HEK293 (cell line): ENCODE measurements around the gene PELI3.

ENCODE experiments used
- CTCF ChIA-PET: fragments of 350-600 bp; formaldehyde crosslinking; extraction: SDS; loops from one replicate; lab custom pipeline; 2021; ENCODE audit warnings: antibody characterized with exemption; lab: Yijun Ruan, JAX
- POLR2A ChIA-PET: fragments of 300-600 bp; formaldehyde crosslinking; extraction: SDS; loops from one replicate; lab custom pipeline; 2020; ENCODE audit warnings: antibody characterized with exemption, inconsistent platforms; lab: Yijun Ruan, JAX
- H3K27ac ChIP-seq: fragments of 200-500 bp; sonication (Bioruptor generic); 2 replicates; pipeline ENCODE4 v1.5.1; 2014; ENCODE audit warnings: low read depth, low read length, control low read depth, inconsistent platforms; ENCODE audit errors: extremely low read depth
- H3K36me3 ChIP-seq, 2 experiments: fragments of 200-500 bp in 1 of 2; sonication (Bioruptor generic) in 1 of 2; 1 replicate in 1 of 2; 2 replicates in 1 of 2; pipeline ENCODE4 v1.5.1; 2014 to 2017; ENCODE audit warnings: inconsistent platforms in 2 of 2, low read length in 2 of 2; ENCODE audit not compliant: control insufficient read depth in 2 of 2, insufficient read depth in 1 of 2
- H3K4me1 ChIP-seq: fragments of 200-500 bp; sonication (Bioruptor generic); 2 replicates; pipeline ENCODE4 v1.5.1; 2014; ENCODE audit warnings: mild to moderate bottlenecking, low read length, inconsistent platforms; ENCODE audit not compliant: control insufficient read depth, insufficient read depth
- H3K4me3 ChIP-seq: 2 replicates; pipeline ENCODE4 v1.5.1; 2011; ENCODE audit warnings: low read depth, mild to moderate bottlenecking, control low read depth, low read length, moderate library complexity
- H3K9me3 ChIP-seq: fragments of 200-500 bp; sonication (Bioruptor generic); 2 replicates; pipeline ENCODE4 v1.5.1; 2014; ENCODE audit warnings: low read depth, low read length, inconsistent platforms; ENCODE audit not compliant: control insufficient read depth, insufficient read depth
- GLIS2 ChIP-seq: fragments of 450-650 bp; formaldehyde crosslinking; IDR thresholded peaks from 2 replicates; pipeline ENCODE4 v1.5.1; 2016; ENCODE audit warnings: missing biosample characterization, missing genetic modification characterization
- PRDM2 ChIP-seq: fragments of 450-650 bp; formaldehyde crosslinking; IDR thresholded peaks from 2 replicates; pipeline ENCODE4 v1.5.1; 2016; ENCODE audit warnings: missing biosample characterization, missing genetic modification characterization, borderline replicate concordance
- REPIN1 ChIP-seq: fragments of 450-650 bp; formaldehyde crosslinking; IDR thresholded peaks from 2 replicates; pipeline ENCODE4 v1.5.1; 2017; ENCODE audit warnings: missing biosample characterization, missing genetic modification characterization, low read depth
- SCRT2 ChIP-seq: fragments of 450-650 bp; formaldehyde crosslinking; IDR thresholded peaks from 2 replicates; pipeline ENCODE4 v1.5.1; 2016; ENCODE audit warnings: missing biosample characterization, missing genetic modification characterization
- ZBTB20 ChIP-seq: fragments of 450-650 bp; formaldehyde crosslinking; IDR thresholded peaks from 2 replicates; pipeline ENCODE4 v1.5.1; 2016; ENCODE audit warnings: missing biosample characterization, missing genetic modification characterization
- ZBTB48 ChIP-seq: fragments of 450-650 bp; formaldehyde crosslinking; IDR thresholded peaks from 2 replicates; pipeline ENCODE4 v1.5.1; 2016; ENCODE audit warnings: missing biosample characterization, missing genetic modification characterization
- ZNF148 ChIP-seq: fragments of 450-650 bp; formaldehyde crosslinking; IDR thresholded peaks from 2 replicates; pipeline ENCODE4 v1.5.0; 2017; ENCODE audit warnings: missing biosample characterization, missing genetic modification characterization, borderline replicate concordance
- ZNF157 ChIP-seq: fragments of 450-650 bp; formaldehyde crosslinking; IDR thresholded peaks from 2 replicates; pipeline ENCODE4 v1.5.1; 2016; ENCODE audit warnings: missing biosample characterization, missing genetic modification characterization
- ZNF239 ChIP-seq: fragments of 450-650 bp; formaldehyde crosslinking; IDR thresholded peaks from 2 replicates; pipeline ENCODE4 v1.5.1; 2016; ENCODE audit warnings: missing biosample characterization, missing genetic modification characterization
- ZNF362 ChIP-seq: fragments of 450-650 bp; formaldehyde crosslinking; IDR thresholded peaks from 2 replicates; pipeline ENCODE4 v1.5.1; 2016; ENCODE audit warnings: missing biosample characterization, missing genetic modification characterization
- ZNF366 ChIP-seq: fragments of 450-650 bp; formaldehyde crosslinking; conservative IDR thresholded peaks from 2 replicates; pipeline ENCODE4 v1.5.1; 2016; ENCODE audit warnings: missing biosample characterization, missing genetic modification characterization
- ZNF37A ChIP-seq: fragments of 450-650 bp; IDR thresholded peaks from 2 replicates; pipeline ENCODE4 v1.5.1; 2018; ENCODE audit warnings: missing biosample characterization, missing genetic modification characterization
- ZNF423 ChIP-seq: fragments of 450-650 bp; formaldehyde crosslinking; IDR thresholded peaks from 2 replicates; pipeline ENCODE4 v1.5.1; 2016; ENCODE audit warnings: missing biosample characterization, missing genetic modification characterization
- ZNF48 ChIP-seq: fragments of 450-650 bp; formaldehyde crosslinking; IDR thresholded peaks from 2 replicates; pipeline ENCODE4 v1.5.1; 2016; ENCODE audit warnings: missing biosample characterization, missing genetic modification characterization
- ZNF658 ChIP-seq: fragments of 450-650 bp; formaldehyde crosslinking; IDR thresholded peaks from 2 replicates; pipeline ENCODE4; 2016; ENCODE audit warnings: missing biosample characterization, missing genetic modification characterization
- ZSCAN4 ChIP-seq: fragments of 450-650 bp; formaldehyde crosslinking; IDR thresholded peaks from 2 replicates; pipeline ENCODE4 v1.5.1; 2017; ENCODE audit warnings: missing biosample characterization, missing genetic modification characterization

PELI3 gene

GRCh38 chr11:66467756-66468155 is 1.1 kb downstream of the PELI3 start:
- no peaks in the 10 kb centered on the region for H3K9me3 ChIP-seq
- no peaks in the 10 kb centered on the region for H3K4me1 ChIP-seq
- peaks cover 0 to 35% of the 10 kb centered on the region in 2 experiments; a peak in 1 of 3 replicates for H3K36me3 ChIP-seq
- no peak overlapping the region; the same call in 1 of the 2 replicates for H3K27ac ChIP-seq
- no peak for TF ChIP-seq ZSCAN4 (tag by site-specific recombination)
- no peak for TF ChIP-seq REPIN1 (tag by site-specific recombination)
- TF ChIP-seq ZNF157 (tag by site-specific recombination): no peak
- no peak for TF ChIP-seq ZNF658 (tag by site-specific recombination)
- TF ChIP-seq ZNF239 (tag by site-specific recombination): no peak
- TF ChIP-seq PRDM2: no peak
- TF ChIP-seq SCRT2: no peak
- no peak for TF ChIP-seq ZNF48 (tag by site-specific recombination)
- no peak for TF ChIP-seq ZNF37A
- peak overlapping the region; percentile 53; the same call in 1 of the 2 replicates for H3K4me3 ChIP-seq
- ChIA-PET POLR2A (interaction anchor here (2.8 to 6.2 kb wide), 2 partner anchors 11 to 29 kb away, joined by 22 to 64 read pairs; partner anchors contain the start of genes DPP3 and MRPL11), CTCF (interaction anchor here (0.6 to 3.2 kb wide), 4 partner anchors 11 to 60 kb away, joined by 3 to 20 read pairs (median 10); partner anchors contain the start of gene DPP3)

- Histone ChIP-seq H3K9me3 (no peaks in the 10 kb centered on the region), H3K36me3 (peaks cover 0 to 44% of the 10 kb centered on the region in 2 experiments; a peak in 1 of 3 replicates), H3K4me3 (no peak overlapping the region), H3K27ac (no peak overlapping the region), H3K4me1 (no peaks in the 10 kb centered on the region)
- CTCF ChIA-PET: interaction anchor here (1.5 to 3.2 kb wide), 3 partner anchors 10 to 61 kb away, joined by 3 to 20 read pairs (median 17); partner anchors contain the start of genes DPP3 and MRPL11
- no peak for TF ChIP-seq ZNF366 (tag by site-specific recombination)
- no peak for TF ChIP-seq ZNF423 (tag by site-specific recombination)
- TF ChIP-seq ZBTB20 (tag by site-specific recombination): no peak
- TF ChIP-seq ZBTB48 (tag by site-specific recombination): no peak
- POLR2A ChIA-PET: interaction anchor here (1.1 to 6.2 kb wide), 2 partner anchors 11 to 48 kb away, joined by 3 to 64 read pairs; partner anchors contain the start of gene DPP3
Observed at GRCh38 chr11:66468691-66469090, 2.0 kb downstream of the PELI3 start.

GRCh38 chr11:66469441-66469840 is 2.7 kb downstream of the PELI3 start:
- peaks cover 0 to 52% of the 10 kb centered on the region in 2 experiments; a peak in 2 of 3 replicates for H3K36me3 ChIP-seq
- ChIA-PET CTCF (interaction anchor here (1.5 to 3.2 kb wide), 3 partner anchors 10 to 61 kb away, joined by 3 to 20 read pairs (median 17); partner anchors contain the start of genes DPP3 and MRPL11), POLR2A (interaction anchor here (1.1 to 6.2 kb wide), 2 partner anchors 10 to 47 kb away, joined by 3 to 64 read pairs; partner anchors contain the start of gene DPP3)
- H3K4me1 ChIP-seq: no peaks in the 10 kb centered on the region
- H3K27ac ChIP-seq: no peak overlapping the region
- TF ChIP-seq ZNF148 (tag by site-specific recombination) (no peak), ZBTB20 (tag by site-specific recombination) (peak; percentile 79), ZNF362 (tag by site-specific recombination) (0 out of 2 replicates have a peak, but pooled peaks have one; percentile 32), GLIS2 (0 out of 2 replicates have a peak, but pooled peaks have one; percentile 21)
- no peak overlapping the region for H3K4me3 ChIP-seq
- no peaks in the 10 kb centered on the region for H3K9me3 ChIP-seq
